Mucosa of descending colon (tissue), 3 donors: ENCODE results near the gene GRM8. TPM values are rescaled to one million over a fixed set of nuclear protein-coding genes. Genes with fewer than 3 reads are reported as not detected.

Source experiments
- ATAC-seq: fragments of 200-7000 bp; cut with Tn5 transposase; one replicate; pipeline ENCODE4 v1.9.1; 2020; ENCODE audit warnings: mild to moderate bottlenecking, moderate library complexity
- DNase-seq, 3 donors: peaks; one replicate each; pipeline ENCODE4 v3.0.0-alpha.2; 2020
- H3K36me3 ChIP-seq: fragments of 200-600 bp; one replicate; pipeline ENCODE4 v1.8.0; 2021; ENCODE audit warnings: low read depth, mild to moderate bottlenecking
- H3K4me1 ChIP-seq: fragments of 200-600 bp; one replicate; pipeline ENCODE4 v1.8.0; 2021; ENCODE audit warnings: low read depth, mild to moderate bottlenecking
- H3K4me3 ChIP-seq: fragments of 200-600 bp; one replicate; pipeline ENCODE4 v1.8.0; 2021; ENCODE audit warnings: mild to moderate bottlenecking
- H3K9me3 ChIP-seq: fragments of 200-600 bp; one replicate; pipeline ENCODE4 v1.8.0; 2021; ENCODE audit warnings: mild to moderate bottlenecking
- CTCF ChIP-seq: fragments of 200-600 bp; IDR thresholded peaks from one replicate; pipeline ENCODE4 v1.8.0; 2022; ENCODE audit warnings: antibody characterized with exemption, mild to moderate bottlenecking
- intact Hi-C, 2 donors: fragments of 100-400 bp; cut with DNase I in 1 of 2; cut with micrococcal nuclease in 1 of 2; formaldehyde crosslinking; loops; one replicate each; pipeline versions ENCODE4 v1.11.0 to v1.11.1; 2022; cut with DNase I, micrococcal nuclease
- total RNA-seq, 3 donors: library from RNA; stranded (reverse); fragmentation: NEBNext Ultra II Directional in 2 of 3; extraction: Animal tissue kit (Norgen Biotek cat#: 25700) in 2 of 3; gene quantifications; one replicate each; pipeline versions ENCODE4 v1.2.1 to v1.2.4, GENCODE V29; 2021 to 2023
- donor health status: DM: no; HTN: no; CAD: no; lungs with moderate emphysema.
- donor health status: DM: no; HTN: no; CAD: no.
- donor health status: DM: no; HTN: yes; CAD: no.

The GRM8 gene
- total RNA-seq, 3 donors from 2014 or later: 0.41 to 9.2 (median 4.4) TPM

GRCh38 chr7:126668367-126668752 lies 584.4 kb downstream of the GRM8 start:
- TF ChIP-seq CTCF: no peak
- DNase-seq (no peak), ATAC-seq (no peak)
- Histone ChIP-seq H3K4me3 (no peak overlapping the region), H3K9me3 (no peaks in the 10 kb centered on the region), H3K4me1 (no peaks in the 10 kb centered on the region), H3K36me3 (no peaks in the 10 kb centered on the region)
- intact Hi-C loops: no loop called here

DNA sequence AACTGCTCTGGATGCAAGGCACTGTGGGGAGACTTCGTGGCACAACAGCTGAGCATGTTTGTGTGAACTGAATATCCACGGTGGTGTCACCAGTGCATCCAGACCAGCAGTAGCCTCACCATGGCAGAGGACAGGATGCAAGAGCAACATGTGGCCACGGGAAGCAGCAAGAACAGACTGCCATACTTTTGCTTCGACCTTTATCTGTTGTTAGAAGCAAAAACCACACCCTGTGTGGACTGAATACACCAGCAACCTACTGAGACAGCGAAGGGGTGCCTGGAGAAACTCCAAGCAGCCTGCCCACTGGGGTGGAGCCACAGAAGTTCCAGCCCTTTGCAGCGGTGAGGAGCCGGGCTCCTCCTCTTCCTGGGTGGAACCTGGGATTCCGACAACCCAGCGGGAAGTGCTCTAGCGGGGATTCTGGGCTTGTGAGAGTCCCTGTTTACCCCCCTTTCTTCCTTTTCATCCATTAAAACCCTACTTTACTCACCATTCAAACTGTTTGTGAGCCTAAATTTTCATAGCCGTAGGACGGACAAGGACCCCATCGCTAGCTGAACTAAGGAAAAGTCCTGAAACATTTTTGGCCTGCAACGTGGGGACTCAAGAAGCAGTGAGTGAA lies 584.9 kb downstream of the GRM8 start:
- Histone ChIP-seq H3K9me3 (no peaks in the 10 kb centered on the region), H3K4me1 (no peaks in the 10 kb centered on the region), H3K4me3 (no peak overlapping the region), H3K36me3 (no peaks in the 10 kb centered on the region)
- TF ChIP-seq CTCF: no peak
- intact Hi-C loops: no loop called here
- no peak for DNase-seq
- ATAC-seq: no peak

DNA sequence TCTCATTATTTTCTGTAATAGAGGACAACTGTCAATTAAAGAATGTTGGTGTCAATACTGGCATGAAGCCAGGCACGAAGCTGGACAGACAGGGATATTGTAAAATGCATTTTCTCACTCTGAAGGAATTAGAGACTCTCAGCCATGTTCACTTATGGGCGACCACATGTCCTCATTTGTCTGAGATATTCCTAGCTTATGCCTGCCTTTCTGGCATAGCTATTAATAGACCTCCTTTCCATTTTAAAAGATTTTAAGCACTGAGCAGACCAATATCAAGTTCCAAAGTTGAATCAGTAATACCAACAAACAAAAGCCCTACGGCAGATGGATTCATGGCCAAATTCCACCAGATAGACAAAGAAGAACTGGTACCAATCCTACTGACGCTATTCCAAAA lies 589.9 kb downstream of the GRM8 start:
- intact Hi-C loops: no loop called here
- DNase-seq: no peak
- Histone ChIP-seq H3K36me3 (no peaks in the 10 kb centered on the region), H3K4me3 (no peak overlapping the region), H3K4me1 (no peaks in the 10 kb centered on the region), H3K9me3 (no peaks in the 10 kb centered on the region)
- TF ChIP-seq CTCF: no peak
- ATAC-seq: no peak

- no peak for ATAC-seq
- Histone ChIP-seq H3K4me3 (no peak overlapping the region), H3K9me3 (no peaks in the 10 kb centered on the region), H3K36me3 (no peaks in the 10 kb centered on the region), H3K4me1 (no peaks in the 10 kb centered on the region)
- TF ChIP-seq CTCF: no peak
- intact Hi-C loops: no loop called here
- DNase-seq: no peak
These were observed 593.6 kb downstream of the GRM8 start for GRCh38 chr7:126659124-126659523.

DNA sequence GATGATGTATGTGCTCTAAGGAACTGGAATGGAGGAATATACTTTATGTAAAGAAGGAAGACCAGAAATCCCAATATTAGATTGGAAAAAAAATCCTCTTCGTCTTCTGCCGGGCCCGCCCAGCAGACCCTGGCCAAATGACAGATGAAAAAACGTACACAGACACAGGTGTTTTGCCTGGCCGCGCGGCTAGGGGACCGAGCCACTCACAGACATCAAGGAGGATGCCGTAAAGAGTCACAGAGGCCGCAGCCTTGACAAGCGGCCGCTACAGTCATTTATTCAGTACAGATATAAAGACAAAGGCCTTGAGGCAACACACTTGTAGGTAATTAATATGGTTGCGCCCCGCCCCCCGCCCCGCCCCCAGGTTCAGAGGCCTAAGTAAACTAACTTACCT lies 594.1 kb downstream of the GRM8 start:
- TF ChIP-seq CTCF: no peak
- DNase-seq: no peak
- intact Hi-C loops: no loop called here
- no peaks in the 10 kb centered on the region for H3K4me1 ChIP-seq
- no peak for ATAC-seq
- no peak overlapping the region for H3K4me3 ChIP-seq
- no peaks in the 10 kb centered on the region for H3K36me3 ChIP-seq
- H3K9me3 ChIP-seq: no peaks in the 10 kb centered on the region
